HG03565 (cell line): ENCODE results near the gene STXBP3.
"Not testable (repeated sequence)": the region's sequence is repeated elsewhere in the genome, so short reads cannot be mapped to it uniquely, and the experiment has no call there.

Source experiments
- ATAC-seq: cut with Tn5 transposase; IDR thresholded peaks from one replicate; pipeline ENCODE4 v1.9.1; 2021; ENCODE audit warnings: mild to moderate bottlenecking, moderate library complexity; ENCODE audit not compliant: unreplicated experiment

The STXBP3 gene

GRCh38 chr1:108746382-108747170 is at the start of gene STXBP3:
TSS of gene STXBP3 (plus strand) at chr1:108746674. CDS start at chr1:108746738, 64 bp downstream.
- ATAC-seq = peak; percentile 79

GRCh38 chr1:108699375-108700332 is 46.8 kb upstream of the STXBP3 start:
- no peak for ATAC-seq

- no peak for ATAC-seq
Measured at GRCh38 chr1:108701176-108701849, 45.2 kb upstream of the STXBP3 start.

GRCh38 chr1:108702109-108702508 is 44.4 kb upstream of the STXBP3 start:
- ATAC-seq = not testable (repeated sequence)

- ATAC-seq = no peak
Measured at GRCh38 chr1:108703939-108704338, 42.5 kb upstream of the STXBP3 start.

GRCh38 chr1:108704496-108704895 is 42.0 kb upstream of the STXBP3 start:
- ATAC-seq = no peak

- no peak for ATAC-seq
Measured at GRCh38 chr1:108706643-108707042, 39.8 kb upstream of the STXBP3 start.

GRCh38 chr1:108708691-108709660 is 37.5 kb upstream of the STXBP3 start:
- ATAC-seq = peak; percentile 45

GRCh38 chr1:108712606-108713150 is 33.8 kb upstream of the STXBP3 start, which contains the start of gene FNDC7:
TSS of gene FNDC7 (plus strand) at chr1:108712908. CDS start at chr1:108712934, 26 bp downstream.
- no peak for ATAC-seq

GRCh38 chr1:108715932-108716331 is 30.5 kb upstream of the STXBP3 start:
- ATAC-seq = no peak

- no peak for ATAC-seq
Measured at GRCh38 chr1:108716437-108717230, 29.8 kb upstream of the STXBP3 start.

GRCh38 chr1:108717774-108718316 is 28.6 kb upstream of the STXBP3 start:
- ATAC-seq = no peak

- ATAC-seq = no peak
Measured at GRCh38 chr1:108718927-108719655, 27.4 kb upstream of the STXBP3 start.

- no peak for ATAC-seq
Measured at GRCh38 chr1:108719656-108720435, 26.6 kb upstream of the STXBP3 start.

GRCh38 chr1:108722292-108722691 is 24.2 kb upstream of the STXBP3 start:
- no peak for ATAC-seq

- no peak for ATAC-seq
Measured at GRCh38 chr1:108725906-108726305, 20.6 kb upstream of the STXBP3 start.

- ATAC-seq = no peak
Measured at GRCh38 chr1:108728327-108728923, 18.0 kb upstream of the STXBP3 start.
